Measurements from ENCODE around the gene TOMM5.
"Not testable (repeated sequence)": the region's sequence is repeated elsewhere in the genome, so short reads cannot be mapped to it uniquely, and the experiment has no call there.

DNA sequence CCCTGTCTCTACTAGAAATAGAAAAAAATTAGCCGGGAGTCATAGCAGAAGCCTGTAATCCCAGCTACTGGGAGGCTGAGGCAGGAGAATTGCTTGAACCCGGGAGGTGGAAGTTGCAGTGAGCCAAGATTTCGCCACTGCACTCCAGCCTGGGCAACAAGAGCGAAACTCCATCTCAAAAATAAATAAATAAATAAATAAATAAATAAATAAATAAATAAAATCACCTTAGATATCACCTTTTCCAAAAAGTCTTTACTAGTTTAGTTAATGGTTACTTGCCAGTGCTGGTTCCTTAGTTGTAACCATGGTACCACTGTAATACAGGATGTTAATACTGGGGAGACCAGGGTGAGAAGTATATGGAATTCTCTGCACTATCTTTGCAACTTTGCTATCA is 9.7 kb upstream of the TOMM5 start:
- TF ChIP-seq SPI1 (IDR thresholded peaks at IDR 0.05; ENCODE audit: low read depth, low read length); PAX5 (IDR thresholded peaks at IDR 0.05; ENCODE audit: insufficient read depth, low read length, severe bottlenecking); POLR2A (IDR thresholded peaks at IDR 0.05; ENCODE audit: low read depth, low read length); TAF1 (IDR thresholded peaks at IDR 0.05; ENCODE audit: low read depth, low read length): not testable (repeated sequence)
